Spleen (tissue), 11 donors: Measurements from ENCODE around the gene PPM1B. TPM values are rescaled to one million over a fixed set of nuclear protein-coding genes. Genes with fewer than 3 reads are reported as not detected.

Source experiments
- DNase-seq: peaks from one replicate; pipeline ENCODE4 v3.0.0-alpha.2; 2020
- H3K27ac ChIP-seq, 8 donors: fragments of 200-600 bp; sonication (generic) in 7 of 8; 1 replicate in 4 of 8; 2 replicates in 4 of 8; pipeline versions ENCODE4 v1.5.0 to v1.8.0; 2016 to 2021; ENCODE audit warnings: inconsistent platforms in 4 of 8, mild to moderate bottlenecking in 4 of 8, moderate library complexity in 1 of 8
- H3K27me3 ChIP-seq, 7 donors: fragments of 200-600 bp; sonication (generic) in 6 of 7; replicated peaks in 1 of 7; 1 replicate in 4 of 7; 2 replicates in 3 of 7; pipeline versions ENCODE4 v1.5.0 to v1.8.0; 2016 to 2021; ENCODE audit warnings: inconsistent platforms in 3 of 7, mild to moderate bottlenecking in 1 of 7
- H3K36me3 ChIP-seq, 6 donors: fragments of 200-600 bp; sonication (generic) in 5 of 6; 1 replicate in 4 of 6; 2 replicates in 2 of 6; pipeline versions ENCODE4 v1.5.0 to v1.8.0; 2016 to 2021; ENCODE audit warnings: inconsistent platforms in 2 of 6
- H3K4me1 ChIP-seq, 6 donors: fragments of 200-600 bp; sonication (generic) in 5 of 6; 1 replicate in 3 of 6; 2 replicates in 3 of 6; pipeline versions ENCODE4 v1.5.0 to v1.8.0; 2016 to 2021; ENCODE audit warnings: inconsistent platforms in 3 of 6
- H3K4me3 ChIP-seq, 8 donors: fragments of 200-600 bp; sonication (generic) in 7 of 8; 1 replicate in 4 of 8; 2 replicates in 4 of 8; pipeline versions ENCODE4 v1.5.0 to v1.8.0; 2016 to 2021; ENCODE audit warnings: inconsistent platforms in 4 of 8, mild to moderate bottlenecking in 4 of 8, moderate library complexity in 2 of 8
- H3K9me3 ChIP-seq, 8 donors: fragments of 200-600 bp; sonication (generic) in 7 of 8; 1 replicate in 4 of 8; 2 replicates in 4 of 8; pipeline versions ENCODE4 v1.5.0 to v1.8.0; 2016 to 2021; ENCODE audit warnings: inconsistent platforms in 4 of 8
- CTCF ChIP-seq, 11 experiments: fragments of 200-600 bp in 7 of 11; fragments of 450-650 bp in 4 of 11; sonication (generic) in 4 of 11; IDR thresholded peaks in 8 of 11; conservative IDR thresholded peaks in 3 of 11; 1 replicate in 7 of 11; 2 replicates in 4 of 11; pipeline versions ENCODE4 v1.4.0 to v1.8.0; 2016 to 2021; ENCODE audit warnings: antibody characterized with exemption in 11 of 11, inconsistent platforms in 4 of 11, mild to moderate bottlenecking in 1 of 11
- POLR2A ChIP-seq, 3 donors: fragments of 450-650 bp; IDR thresholded peaks; one replicate each; pipeline ENCODE4 v1.5.1; 2017; ENCODE audit warnings: antibody characterized with exemption in 3 of 3, mild to moderate bottlenecking in 1 of 3
- POLR2AphosphoS5 ChIP-seq, 3 donors: sonication (generic); formaldehyde crosslinking; IDR thresholded peaks; one replicate each; pipeline ENCODE4 v1.5.1; 2017; ENCODE audit warnings: antibody characterized with exemption in 3 of 3
- WGBS, 5 donors: extraction: QIAGEN DNeasy Blood & Tissue Kit in 3 of 5; methylation state at CpG; one replicate each; pipeline versions ENCODE4 v1.1.5 to v1.1.7; 2013 to 2018; 5-methylcytosine and 5-hydroxymethylcytosine counted together
- intact Hi-C: fragments of 100-400 bp; cut with DNase I; formaldehyde crosslinking; loops from one replicate; pipeline ENCODE4 v1.15.0; 2023; ENCODE audit warnings: low total_unique reads
- polyA plus RNA-seq, 3 donors: library from polyadenylated mRNA; stranded (reverse); fragments of 200-250 nt; gene quantifications; one replicate each; pipeline ENCODE4 v1.2.1, GENCODE V29; 2013
- total RNA-seq, 7 donors: library from RNA; depleted of rRNA in 3 of 7; stranded (reverse); fragments of >200 nt in 3 of 7; fragmentation: NEBNext Ultra II Directional in 4 of 7; extraction: Animal tissue kit (Norgen Biotek cat#: 25700) in 4 of 7; gene quantifications; one replicate each; pipeline versions ENCODE4 v1.1.0 to v1.2.1, GENCODE V29; 2016 to 2021
- donor health status: healthy with polysubstance abuse.
- donor health status: DM: no; HTN: no; CAD: no; lungs with moderate emphysema.
- donor health status: DM: no; HTN: no; CAD: no.
- donor health status: Bipolar disorder and iron deficiency.
- donor health status: healthy.
- donor health status: DM: no; HTN: no; CAD: no.
- donor health status: DM: yes; HTN: yes; CAD: no.

Gene PPM1B
- total and polyA plus RNA-seq, 10 donors, result 21.9 to 86.3 (median 57.4) TPM

- intact Hi-C loops, result no loop called here
- TF ChIP-seq POLR2AphosphoS5 (IDR thresholded peaks at IDR 0.05) (no peak), CTCF (IDR thresholded peaks at IDR 0.05 in 8 of 11, conservative IDR thresholded peaks at IDR 0.05 in 3 of 11) (no peak), POLR2A (IDR thresholded peaks at IDR 0.05) (no peak)
- no peak for DNase-seq
These were observed 27.0 kb downstream of the PPM1B start for GRCh38 chr2:44195714-44196113.

GRCh38 chr2:44197816-44198215, 29.1 kb downstream of the PPM1B start:
- Histone ChIP-seq H3K36me3 (peaks cover 0 to 50% (median 7%) of the 10 kb centered on the region in 6 donors), H3K4me3 (no peak overlapping the region), H3K27me3 (no peaks in the 10 kb centered on the region), H3K4me1 (peaks cover 0 to 87% (median 12%) of the 10 kb centered on the region in 6 donors), H3K27ac (no peak overlapping the region), H3K9me3 (no peaks in the 10 kb centered on the region)
- 88 to 97% (median 91%) methylated on average over 6 of the region's 6 CpGs for WGBS, 5 donors
- intact Hi-C loops, result no loop called here
- DNase-seq, result no peak
- TF ChIP-seq CTCF (IDR thresholded peaks at IDR 0.05 in 8 of 11, conservative IDR thresholded peaks at IDR 0.05 in 3 of 11) (no peak), POLR2A (IDR thresholded peaks at IDR 0.05) (no peak), POLR2AphosphoS5 (IDR thresholded peaks at IDR 0.05) (no peak)

More at GRCh38 chr2:44195714-44196113, 27.0 kb downstream of the PPM1B start:
- H3K27ac ChIP-seq, result no peak overlapping the region
- no peak overlapping the region for H3K4me3 ChIP-seq
- no peaks in the 10 kb centered on the region for H3K27me3 ChIP-seq
- 88 to 95% (median 92%) methylated on average over 2 of the region's 2 CpGs for WGBS, 5 donors
- H3K36me3 ChIP-seq, result peaks cover 0 to 30% (median 0%) of the 10 kb centered on the region in 6 donors
- no peaks in the 10 kb centered on the region for H3K9me3 ChIP-seq
- peaks cover 4 to 91% (median 27%) of the 10 kb centered on the region in 6 donors for H3K4me1 ChIP-seq

- no peaks in the 10 kb centered on the region for H3K27me3 ChIP-seq
- WGBS, 5 donors, result 93 to 98% (median 96%) methylated on average over 1 of the region's 1 CpG
- no peak for DNase-seq
- H3K4me1 ChIP-seq, result peaks cover 0 to 85% (median 10%) of the 10 kb centered on the region in 6 donors
- H3K27ac ChIP-seq, result no peak overlapping the region
- H3K36me3 ChIP-seq, result peaks cover 0 to 65% (median 7%) of the 10 kb centered on the region in 6 donors
- no peak overlapping the region for H3K4me3 ChIP-seq
- H3K9me3 ChIP-seq, result peaks cover 0 to 6% (median 0%) of the 10 kb centered on the region in 8 donors
- no peak for TF ChIP-seq POLR2A (IDR thresholded peaks at IDR 0.05)
- no peak for TF ChIP-seq CTCF (IDR thresholded peaks at IDR 0.05 in 8 of 11, conservative IDR thresholded peaks at IDR 0.05 in 3 of 11)
- TF ChIP-seq POLR2AphosphoS5 (IDR thresholded peaks at IDR 0.05), result no peak
- intact Hi-C loops, result no loop called here
These were observed 31.3 kb downstream of the PPM1B start for GRCh38 chr2:44200011-44200410.

- WGBS, 5 donors, result 93 to 97% (median 95%) methylated on average over 5 of the region's 5 CpGs
- no peaks in the 10 kb centered on the region for H3K27me3 ChIP-seq
- no peak for TF ChIP-seq CTCF (IDR thresholded peaks at IDR 0.05 in 8 of 11, conservative IDR thresholded peaks at IDR 0.05 in 3 of 11)
- H3K9me3 ChIP-seq, result peaks cover 0 to 6% (median 0%) of the 10 kb centered on the region in 8 donors
- no peak overlapping the region for H3K4me3 ChIP-seq
- intact Hi-C loops, result no loop called here
- no peak for DNase-seq
- no peak overlapping the region for H3K27ac ChIP-seq
- peaks cover 0 to 58% (median 7%) of the 10 kb centered on the region in 6 donors for H3K36me3 ChIP-seq
- H3K4me1 ChIP-seq, result peaks cover 0 to 85% (median 10%) of the 10 kb centered on the region in 6 donors
These were observed 32.1 kb downstream of the PPM1B start for GRCh38 chr2:44200759-44201158.
